Pancreas (tissue), 10 donors: ENCODE data around the gene AK8. TPM values are rescaled to one million over a fixed set of nuclear protein-coding genes. Genes with fewer than 3 reads are reported as not detected.
A peak's percentile ranks its signal among the peaks of the same experiment; 100 is the strongest.

ENCODE experiments used
- ATAC-seq, 4 donors: fragments of 200-7000 bp; cut with Tn5 transposase; one replicate each; pipeline versions ENCODE4 v1.8.0 to v1.9.1; 2020; ENCODE audit warnings: mild to moderate bottlenecking in 4 of 4, moderate library complexity in 4 of 4
- DNase-seq, 6 donors: peaks; one replicate each; pipeline ENCODE4 v3.0.0-alpha.2; 2020
- FAIRE-seq: peaks from 2 replicates; lab custom pipeline; 2012; peaks lifted over from hg19 to GRCh38; lab: Jason Lieb, UNC
- H3K27ac ChIP-seq, 4 donors: fragments of 200-600 bp; sonication (generic); 1 replicate in 3 of 4; 2 replicates in 1 of 4; pipeline versions ENCODE4 v1.5.0 to v1.8.0; 2020
- H3K27me3 ChIP-seq, 4 donors: fragments of 200-600 bp; one replicate each; pipeline ENCODE4 v1.8.0; 2021
- H3K36me3 ChIP-seq, 3 donors: fragments of 200-600 bp; sonication (generic) in 1 of 3; one replicate each; pipeline versions ENCODE4 v1.5.0 to v1.8.0; 2020 to 2021
- H3K4me1 ChIP-seq, 3 donors: fragments of 200-600 bp; one replicate each; pipeline ENCODE4 v1.8.0; 2021
- H3K4me3 ChIP-seq, 4 donors: fragments of 200-600 bp; sonication (generic) in 2 of 4; one replicate each; pipeline versions ENCODE4 v1.5.0 to v1.8.0; 2020 to 2021
- H3K9me3 ChIP-seq, 4 donors: fragments of 200-600 bp; one replicate each; pipeline ENCODE4 v1.8.0; 2021
- WGBS, 2 donors: extraction: QIAGEN DNeasy Blood & Tissue Kit; methylation state at CpG; one replicate each; pipeline ENCODE4 v1.1.7; 2013; 5-methylcytosine and 5-hydroxymethylcytosine counted together
- intact Hi-C, 3 donors: fragments of 100-400 bp; cut with DNase I; formaldehyde crosslinking; loops; one replicate each; pipeline versions ENCODE4 v1.11.1 to v1.14.2; 2022
- polyA plus RNA-seq, 2 donors: library from polyadenylated mRNA; stranded (reverse); fragments of 200-250 nt; gene quantifications; one replicate each; pipeline ENCODE4 v1.2.3, GENCODE V29; 2013
- total RNA-seq, 6 donors: library from RNA; stranded (reverse); fragmentation: NEBNext Ultra II Directional in 4 of 6; extraction: Animal tissue kit (Norgen Biotek cat#: 25700) in 4 of 6; gene quantifications; one replicate each; pipeline versions ENCODE4 v1.2.1 to v1.2.4, GENCODE V29; 2021 to 2023
- TF ChIP-seq, protein P1 (sequence below), 4 donors: fragments of 200-600 bp; sonication (generic) in 3 of 4; IDR thresholded peaks; one replicate each; pipeline versions ENCODE4 v1.5.0 to v1.8.0; 2021; ENCODE audit warnings: antibody characterized with exemption in 4 of 4
- donor health status: healthy with polysubstance abuse.
- donor health status: DM: no; HTN: no; CAD: no; lungs with moderate emphysema.
- donor health status: DM: no; HTN: no; CAD: no.
- donor health status: control.
- donor health status: control.
- donor health status: Bipolar disorder and iron deficiency.
- donor health status: DM: yes; HTN: yes; CAD: no.
- donor health status: DM: no; HTN: no; CAD: no.
- donor health status: DM: no; HTN: no; CAD: no.
- donor health status: DM: yes; HTN: yes; CAD: no.

AK8 gene
- total and polyA plus RNA-seq, 8 donors = 0.19 to 1.0 (median 0.67) TPM

GRCh38 chr9:132879457-132880323, 1.6 kb upstream of the AK8 start:
- no peak for DNase-seq
- no peak for FAIRE-seq

GRCh38 chr9:132878695-132879456, 792 bp upstream of the AK8 start, which contains the start of gene SPACA9:
SPACA9 (plus strand) TSS chr9:132878898; CDS start chr9:132883948, 5,050 bp downstream.
- no peaks in the 10 kb centered on the region for H3K36me3 ChIP-seq
- no peaks in the 10 kb centered on the region for H3K9me3 ChIP-seq
- intact Hi-C loops = no loop called here
- DNase-seq = peak; percentile 49 to 86 (median 70)
- H3K4me3 ChIP-seq = peak within 1 kb of the TSS; percentile 54 to 99 (median 76)
- TF ChIP-seq, protein P1, sequence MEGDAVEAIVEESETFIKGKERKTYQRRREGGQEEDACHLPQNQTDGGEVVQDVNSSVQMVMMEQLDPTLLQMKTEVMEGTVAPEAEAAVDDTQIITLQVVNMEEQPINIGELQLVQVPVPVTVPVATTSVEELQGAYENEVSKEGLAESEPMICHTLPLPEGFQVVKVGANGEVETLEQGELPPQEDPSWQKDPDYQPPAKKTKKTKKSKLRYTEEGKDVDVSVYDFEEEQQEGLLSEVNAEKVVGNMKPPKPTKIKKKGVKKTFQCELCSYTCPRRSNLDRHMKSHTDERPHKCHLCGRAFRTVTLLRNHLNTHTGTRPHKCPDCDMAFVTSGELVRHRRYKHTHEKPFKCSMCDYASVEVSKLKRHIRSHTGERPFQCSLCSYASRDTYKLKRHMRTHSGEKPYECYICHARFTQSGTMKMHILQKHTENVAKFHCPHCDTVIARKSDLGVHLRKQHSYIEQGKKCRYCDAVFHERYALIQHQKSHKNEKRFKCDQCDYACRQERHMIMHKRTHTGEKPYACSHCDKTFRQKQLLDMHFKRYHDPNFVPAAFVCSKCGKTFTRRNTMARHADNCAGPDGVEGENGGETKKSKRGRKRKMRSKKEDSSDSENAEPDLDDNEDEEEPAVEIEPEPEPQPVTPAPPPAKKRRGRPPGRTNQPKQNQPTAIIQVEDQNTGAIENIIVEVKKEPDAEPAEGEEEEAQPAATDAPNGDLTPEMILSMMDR (IDR thresholded peaks at IDR 0.05) = no peak
- peaks cover 0 to 4% (median 0%) of the 10 kb centered on the region in 3 donors for H3K4me1 ChIP-seq
- ATAC-seq = peak; percentile 81 to 87 (median 84)
- no peaks in the 10 kb centered on the region for H3K27me3 ChIP-seq
- no peak for FAIRE-seq
- peak within 1 kb of the TSS in 3 of 4 donors; percentile 27 to 51 (median 38) for H3K27ac ChIP-seq
- WGBS, 2 donors = 13% methylated on average over 42 of the region's 42 CpGs

More at GRCh38 chr9:132879457-132880323, 1.6 kb upstream of the AK8 start:
- H3K9me3 ChIP-seq = no peaks in the 10 kb centered on the region
- TF ChIP-seq, protein P1 (IDR thresholded peaks at IDR 0.05) = no peak
- no peak for ATAC-seq
- H3K27me3 ChIP-seq = no peaks in the 10 kb centered on the region
- H3K4me3 ChIP-seq = peak overlapping the region in 1 of 4 donors; percentile 99
- peaks cover 0 to 4% (median 0%) of the 10 kb centered on the region in 3 donors for H3K4me1 ChIP-seq
- no peak overlapping the region for H3K27ac ChIP-seq
- intact Hi-C loops = no loop called here
- WGBS, 2 donors = 83 to 90% methylated on average over 6 of the region's 6 CpGs
- no peaks in the 10 kb centered on the region for H3K36me3 ChIP-seq

DNA sequence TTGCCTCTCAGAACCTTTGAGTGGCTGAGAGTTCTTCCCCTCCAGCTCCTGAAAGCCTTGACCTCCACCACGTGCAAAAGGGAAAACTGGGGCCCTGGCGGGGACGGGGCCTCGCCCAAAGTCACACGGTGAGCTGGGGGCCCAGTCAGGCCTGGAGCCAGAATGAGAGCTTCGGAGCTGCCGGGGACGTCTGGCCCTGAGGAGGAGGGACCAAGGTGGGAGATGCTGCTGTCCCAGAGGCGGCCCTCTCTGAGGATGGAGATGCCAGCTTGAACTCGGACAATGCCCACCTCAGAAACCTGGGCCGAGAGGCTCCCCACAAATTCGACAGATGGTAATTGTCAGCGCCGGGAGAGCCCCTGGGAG, 643 bp downstream of the AK8 start:
- H3K27ac ChIP-seq = no peak overlapping the region
- DNase-seq = peak in 2 of 6 donors; percentile 14 to 17

DNA sequence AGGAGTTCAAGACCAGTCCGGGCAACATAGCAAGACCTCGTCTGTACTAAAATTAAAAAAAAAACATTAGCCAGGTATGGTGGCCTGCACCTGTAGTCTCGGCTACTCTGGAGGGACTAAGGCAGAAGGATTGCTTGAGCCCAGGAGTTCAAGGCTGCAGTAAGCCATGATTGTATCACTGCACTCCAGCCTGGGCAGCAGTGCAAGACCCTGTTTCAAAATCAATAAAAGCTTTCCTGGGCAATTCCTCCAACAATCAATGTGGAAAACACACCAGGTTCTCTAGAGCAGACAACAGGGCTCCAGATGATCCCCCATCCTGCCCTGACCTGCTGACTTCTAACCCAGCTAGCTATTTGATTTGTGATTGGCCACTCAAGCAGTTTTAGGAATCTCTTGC, 1.2 kb downstream of the AK8 start:
- Histone ChIP-seq H3K4me3 (no peak overlapping the region), H3K4me1 (peaks cover 0 to 4% (median 0%) of the 10 kb centered on the region in 3 donors), H3K36me3 (no peaks in the 10 kb centered on the region), H3K27me3 (no peaks in the 10 kb centered on the region), H3K9me3 (no peaks in the 10 kb centered on the region), H3K27ac (no peak overlapping the region)
- no peak for ATAC-seq
- intact Hi-C loops = no loop called here
- no peak for FAIRE-seq
- 79 to 84% methylated on average over 3 of the region's 3 CpGs for WGBS, 2 donors
- no peak for DNase-seq
- TF ChIP-seq, protein P1 (IDR thresholded peaks at IDR 0.05) = no peak

More for the DNA sequence above, 643 bp downstream of the AK8 start:
- no peak for ATAC-seq
- intact Hi-C loops = no loop called here
- 45% methylated on average over 14 of the region's 14 CpGs for WGBS, 2 donors
- Histone ChIP-seq H3K4me3 (peak overlapping the region; percentile 54 to 99 (median 76)), H3K9me3 (no peaks in the 10 kb centered on the region), H3K4me1 (peaks cover 0 to 4% (median 0%) of the 10 kb centered on the region in 3 donors), H3K27me3 (no peaks in the 10 kb centered on the region), H3K36me3 (no peaks in the 10 kb centered on the region)
- TF ChIP-seq, protein P1 (IDR thresholded peaks at IDR 0.05) = no peak
- no peak for FAIRE-seq
